NCI-H1105 treated with DMSO at 0.1 percent for 48 hours (cell line): Measurements from ENCODE around the gene TNS1.

Source experiments
- DNase-seq: peaks from one replicate; lab custom pipeline; 2025; lab: John Stamatoyannopoulos, UW

Gene TNS1

DNA sequence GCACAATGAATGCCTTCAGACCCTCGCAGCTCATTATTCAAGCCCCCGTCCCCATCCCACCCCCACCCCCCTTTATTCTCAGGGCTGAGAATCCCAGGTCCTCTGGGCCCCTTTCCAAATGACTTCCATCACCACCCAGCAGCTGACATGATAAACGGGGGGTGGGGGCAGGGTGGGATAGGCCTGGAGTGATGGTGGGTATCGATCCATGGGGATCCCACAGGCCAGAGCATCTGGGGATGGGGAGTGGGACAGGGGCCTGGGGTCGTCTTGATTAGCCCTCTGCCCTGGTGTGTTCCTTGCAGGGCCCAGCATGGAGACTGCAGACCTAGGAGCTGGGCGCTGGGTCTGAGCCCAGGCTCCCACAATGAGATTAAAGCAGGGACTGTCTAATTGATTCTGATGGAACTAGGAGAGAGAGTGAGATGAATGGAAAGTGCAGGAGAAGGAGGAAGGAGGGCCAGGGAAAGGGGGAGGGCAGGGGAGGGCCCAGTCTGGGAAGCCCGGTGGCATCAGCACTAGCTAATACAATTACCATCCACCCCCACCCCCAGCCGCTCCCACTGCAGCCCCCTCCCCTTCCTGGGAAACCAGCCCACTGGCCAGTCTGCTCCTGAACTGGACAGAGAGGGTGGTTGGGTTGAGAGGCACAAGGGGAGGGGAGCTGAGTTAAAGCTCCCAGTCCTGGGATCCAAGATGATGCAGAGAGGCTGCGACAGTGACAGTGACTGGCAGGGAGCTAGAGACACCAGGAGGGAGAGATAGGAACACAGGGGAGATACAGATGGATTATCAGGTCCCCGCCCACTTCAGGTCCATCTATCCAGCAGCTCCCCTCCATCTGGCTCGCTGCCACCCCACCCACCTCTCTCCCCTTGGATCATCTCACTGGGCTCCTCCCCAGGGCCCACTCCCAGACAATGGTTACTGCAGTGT, 13.1 kb upstream of the TNS1 start:
- DNase-seq: no peak

GRCh38 chr2:218014706-218015585, 12.2 kb upstream of the TNS1 start:
- DNase-seq: no peak

- no peak for DNase-seq
These were observed 10.5 kb upstream of the TNS1 start for GRCh38 chr2:218013289-218013688.

DNA sequence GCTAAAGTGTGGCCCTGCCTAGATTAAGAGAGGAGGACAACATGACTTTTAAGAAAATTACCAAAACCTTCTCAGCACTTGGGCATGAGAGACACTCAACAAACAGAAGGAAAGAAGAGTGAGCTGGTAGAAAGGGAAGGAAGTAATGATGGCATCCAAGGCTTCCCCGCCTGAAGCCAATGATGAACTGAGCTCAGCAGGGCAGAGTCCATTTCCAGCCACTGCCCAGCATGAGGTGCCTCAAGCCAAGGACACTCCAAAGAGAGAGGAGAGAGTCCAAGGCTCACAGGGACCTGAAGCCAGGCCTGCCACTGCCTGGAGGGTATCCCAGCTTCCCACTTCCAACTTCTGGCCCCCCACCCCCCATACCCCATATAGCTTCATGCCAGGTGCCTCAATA, 9.5 kb upstream of the TNS1 start:
- no peak for DNase-seq

DNA sequence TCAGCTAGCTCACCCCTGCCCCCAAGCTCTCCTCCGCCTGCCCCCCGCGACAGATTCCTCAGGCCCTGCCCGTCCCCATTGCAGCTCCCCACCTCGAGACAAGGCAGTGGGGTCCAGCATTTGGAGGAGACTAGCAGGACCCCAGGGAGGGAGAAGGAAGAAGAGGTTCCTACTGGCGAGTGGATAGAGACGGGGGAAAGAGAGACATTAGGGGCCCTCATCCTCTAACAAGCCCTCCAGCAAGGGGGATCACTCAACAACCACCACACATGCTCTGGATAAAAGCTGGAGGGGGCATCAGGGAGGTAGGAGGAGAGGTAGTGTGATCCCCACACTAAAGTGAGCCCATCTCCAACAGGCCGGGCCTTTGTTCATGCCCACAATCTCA, 8.9 kb upstream of the TNS1 start:
- DNase-seq: no peak

GRCh38 chr2:218010984-218011652, 8.3 kb upstream of the TNS1 start:
- DNase-seq: peak; percentile 78

- DNase-seq: peak; percentile 42
These were observed 7.6 kb upstream of the TNS1 start for GRCh38 chr2:218010140-218010983.

DNA sequence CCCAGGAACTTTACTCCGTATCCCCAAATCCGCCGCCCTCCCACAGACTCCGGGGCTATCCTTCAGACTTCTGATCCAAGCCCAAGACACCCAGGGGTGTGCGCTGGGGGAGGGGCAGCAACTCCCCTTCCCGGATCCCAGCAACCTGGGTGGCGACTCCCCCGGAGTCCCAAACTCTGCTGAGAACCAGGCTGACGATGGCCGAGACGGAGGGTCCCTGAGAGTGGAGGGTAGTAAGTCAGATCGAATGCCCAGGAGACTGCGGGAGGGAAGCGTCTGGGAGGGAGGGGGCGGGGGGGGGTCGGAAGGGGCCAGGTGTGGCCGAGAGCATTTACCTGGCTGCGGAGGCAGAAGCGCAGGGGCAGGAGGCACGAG, 7.0 kb upstream of the TNS1 start:
- no peak for DNase-seq

DNA sequence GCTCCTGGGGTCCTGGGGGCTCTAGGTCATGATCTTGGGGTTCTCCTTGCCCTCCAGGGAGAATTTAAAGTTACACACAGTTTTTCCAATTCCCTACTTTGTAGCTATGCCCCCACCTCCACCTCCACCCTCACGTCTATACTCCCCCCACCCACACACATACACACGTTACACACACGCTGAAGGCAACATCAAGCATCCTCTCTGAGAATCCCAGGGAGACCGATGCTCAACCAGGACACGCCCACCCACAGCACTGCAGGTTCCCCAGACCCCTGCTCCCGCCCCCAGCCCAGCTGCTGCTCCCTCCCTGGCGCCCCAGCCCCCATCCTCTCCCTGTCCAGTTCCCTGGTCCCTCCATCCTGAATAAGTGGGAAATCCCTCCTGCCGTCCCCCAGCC, 6.4 kb upstream of the TNS1 start:
- DNase-seq: no peak

DNA sequence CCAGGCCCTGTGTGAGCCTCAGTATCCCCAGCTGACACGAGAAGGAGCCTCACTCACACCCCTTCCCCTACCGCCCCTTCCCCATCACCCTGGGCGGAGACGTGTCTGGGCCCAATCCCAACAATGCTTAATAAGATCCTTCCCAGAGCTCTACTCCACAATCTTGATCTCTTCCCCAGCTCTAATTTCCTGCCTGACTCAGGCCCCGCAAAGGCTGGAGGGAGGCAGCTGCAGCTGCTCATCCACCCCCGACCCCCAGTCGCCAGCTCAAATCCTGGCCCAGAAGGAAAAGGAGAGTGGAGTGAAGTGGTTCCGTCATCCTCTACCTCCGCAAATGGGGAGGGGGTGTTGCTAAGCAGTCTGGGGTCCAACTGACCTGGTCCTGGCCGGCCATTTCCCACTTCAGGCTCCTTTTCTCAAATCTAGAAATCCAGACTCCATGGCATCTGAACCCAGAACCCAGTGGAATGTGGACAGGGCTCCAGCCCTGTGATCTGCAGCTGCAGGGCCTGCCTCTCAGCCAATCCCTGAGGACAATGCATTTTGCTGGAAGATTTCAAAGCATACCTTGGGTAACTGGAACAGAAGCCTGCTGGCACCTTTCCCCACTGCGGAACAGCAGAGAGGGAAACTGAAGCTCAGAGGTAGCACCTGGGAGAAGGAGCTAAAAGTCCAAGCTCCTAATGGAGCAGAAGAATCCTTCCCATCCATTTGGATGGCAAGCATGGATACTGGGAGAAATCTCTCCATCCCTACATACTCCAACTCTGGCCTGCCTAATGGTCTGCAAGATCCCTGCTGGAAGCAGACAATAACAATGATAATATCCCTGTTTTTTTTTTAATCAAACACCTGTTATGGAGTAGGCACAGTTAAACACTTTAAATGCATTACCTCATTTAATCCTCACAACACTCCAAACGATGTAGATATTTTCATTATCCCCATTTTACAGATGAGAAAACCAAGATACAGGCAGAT, 5.6 kb upstream of the TNS1 start:
- DNase-seq: no peak

GRCh38 chr2:218006741-218007140, 3.9 kb upstream of the TNS1 start:
- DNase-seq: no peak

GRCh38 chr2:218005486-218005885, 2.7 kb upstream of the TNS1 start:
- no peak for DNase-seq

DNA sequence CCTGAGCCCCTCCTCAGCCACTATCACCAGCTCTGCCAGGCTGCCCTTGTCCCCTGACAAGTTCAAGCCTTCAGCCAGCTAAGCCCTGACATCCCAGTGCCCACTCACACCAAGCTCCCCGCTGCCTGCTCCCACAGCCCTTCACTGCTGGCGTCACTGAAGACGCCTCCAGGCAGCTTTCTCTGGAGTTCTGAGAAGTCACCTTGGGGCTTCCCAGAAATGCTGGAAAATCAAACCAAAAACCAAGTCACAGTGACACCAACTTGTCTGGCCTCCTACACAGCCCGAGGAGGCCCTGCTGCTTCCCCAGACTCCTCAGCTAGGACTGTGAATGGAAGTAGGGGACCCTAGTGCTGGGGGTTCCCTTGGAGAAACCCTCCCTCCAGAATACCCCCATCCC, 2.2 kb upstream of the TNS1 start:
- DNase-seq: no peak

DNA sequence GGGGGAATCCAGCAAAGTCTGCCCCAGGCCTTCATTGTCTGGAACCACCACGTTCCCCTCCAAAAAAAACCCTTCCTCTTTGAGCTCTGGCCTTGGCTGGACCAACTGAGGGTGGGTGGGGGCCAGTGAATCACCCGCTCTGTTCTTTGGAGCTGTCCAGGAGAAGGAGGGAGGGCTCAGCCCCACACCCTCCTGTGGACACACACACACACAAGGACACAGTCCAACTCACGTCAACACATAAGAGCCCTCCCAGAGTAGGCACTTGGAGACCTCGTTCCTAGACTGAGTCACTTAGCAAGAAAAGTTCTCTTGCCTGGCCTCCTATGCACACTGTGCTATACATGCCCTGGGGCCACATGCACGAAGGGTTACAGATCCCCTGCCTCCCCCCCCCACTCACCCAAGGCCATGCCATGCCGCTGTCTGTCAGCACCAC, 1.2 kb upstream of the TNS1 start:
- DNase-seq: no peak

- DNase-seq: no peak
These were observed 618 bp upstream of the TNS1 start for GRCh38 chr2:218003281-218003944.

GRCh38 chr2:218002143-218002844, 501 bp downstream of the TNS1 start:
- DNase-seq: no peak

GRCh38 chr2:218001629-218002028, 1.2 kb downstream of the TNS1 start:
- DNase-seq: no peak

- DNase-seq: no peak
These were observed 2.7 kb downstream of the TNS1 start for GRCh38 chr2:218000136-218000535.

DNA sequence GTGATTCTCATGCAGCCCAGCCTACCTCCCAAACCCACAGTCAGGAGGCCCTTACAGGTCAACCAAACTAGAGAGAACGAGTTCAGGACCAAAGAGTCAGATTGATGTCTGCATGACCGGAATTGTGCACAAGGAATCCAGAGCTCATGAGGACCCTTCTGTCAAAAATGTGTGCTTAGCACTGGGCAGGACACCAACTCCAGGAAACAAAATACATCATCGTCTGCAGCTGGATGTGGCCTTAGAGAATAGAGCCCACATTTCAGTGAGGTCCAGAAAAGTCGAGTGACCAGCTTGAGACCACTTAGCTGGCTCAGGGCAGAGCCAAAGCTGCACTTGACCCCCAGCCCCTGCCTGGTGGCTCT, 3.2 kb downstream of the TNS1 start:
- DNase-seq: no peak
